Prostate gland (tissue), 2 donors: Measurements from ENCODE around the gene C1orf198.

ENCODE experiments used
- POLR2A ChIP-seq: fragments of 450-650 bp; IDR thresholded peaks from one replicate; pipeline ENCODE4 v1.6.1; 2016; ENCODE audit warnings: antibody characterized with exemption, mild to moderate bottlenecking
- POLR2AphosphoS5 ChIP-seq: sonication (generic); formaldehyde crosslinking; IDR thresholded peaks from one replicate; pipeline ENCODE4 v1.6.1; 2017; ENCODE audit warnings: antibody characterized with exemption
- TF ChIP-seq, protein P1 (sequence below), 4 experiments: fragments of 200-600 bp in 2 of 4; fragments of 450-650 bp in 2 of 4; sonication (generic) in 2 of 4; IDR thresholded peaks; 1 replicate in 3 of 4; 2 replicates in 1 of 4; pipeline ENCODE4 v1.5.1; 2016 to 2019; ENCODE audit warnings: antibody characterized with exemption in 4 of 4, mild to moderate bottlenecking in 2 of 4, moderate library complexity in 2 of 4

DNA sequence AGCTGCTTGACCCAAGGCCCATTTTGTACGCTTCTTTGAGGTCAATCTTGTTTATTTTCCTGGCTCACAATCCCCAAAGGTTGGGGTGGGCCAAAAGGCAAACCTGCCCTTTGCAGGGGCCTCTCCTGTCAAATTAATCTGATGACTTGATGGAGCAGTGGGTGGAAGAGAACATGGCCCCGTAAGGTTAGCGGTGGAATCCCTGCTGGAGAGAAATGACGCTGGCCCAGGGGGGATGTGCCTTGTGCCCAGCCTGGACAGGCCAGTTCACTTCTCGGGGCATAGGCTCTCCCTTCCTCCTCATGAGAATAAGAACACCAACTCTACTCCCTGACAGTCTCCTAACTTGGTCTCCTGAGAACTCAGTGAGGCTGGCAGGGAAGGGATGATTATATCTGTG lies 40.5 kb downstream of the C1orf198 start:
- TF ChIP-seq, protein P1, sequence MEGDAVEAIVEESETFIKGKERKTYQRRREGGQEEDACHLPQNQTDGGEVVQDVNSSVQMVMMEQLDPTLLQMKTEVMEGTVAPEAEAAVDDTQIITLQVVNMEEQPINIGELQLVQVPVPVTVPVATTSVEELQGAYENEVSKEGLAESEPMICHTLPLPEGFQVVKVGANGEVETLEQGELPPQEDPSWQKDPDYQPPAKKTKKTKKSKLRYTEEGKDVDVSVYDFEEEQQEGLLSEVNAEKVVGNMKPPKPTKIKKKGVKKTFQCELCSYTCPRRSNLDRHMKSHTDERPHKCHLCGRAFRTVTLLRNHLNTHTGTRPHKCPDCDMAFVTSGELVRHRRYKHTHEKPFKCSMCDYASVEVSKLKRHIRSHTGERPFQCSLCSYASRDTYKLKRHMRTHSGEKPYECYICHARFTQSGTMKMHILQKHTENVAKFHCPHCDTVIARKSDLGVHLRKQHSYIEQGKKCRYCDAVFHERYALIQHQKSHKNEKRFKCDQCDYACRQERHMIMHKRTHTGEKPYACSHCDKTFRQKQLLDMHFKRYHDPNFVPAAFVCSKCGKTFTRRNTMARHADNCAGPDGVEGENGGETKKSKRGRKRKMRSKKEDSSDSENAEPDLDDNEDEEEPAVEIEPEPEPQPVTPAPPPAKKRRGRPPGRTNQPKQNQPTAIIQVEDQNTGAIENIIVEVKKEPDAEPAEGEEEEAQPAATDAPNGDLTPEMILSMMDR (IDR thresholded peaks at IDR 0.05), result no peak
- TF ChIP-seq POLR2AphosphoS5 (no peak), POLR2A (no peak)
